ENCODE measurements around the gene RPRD1B. TPM values are rescaled to one million over a fixed set of nuclear protein-coding genes. Genes with fewer than 3 reads are reported as not detected.
"Not testable (repeated sequence)": the region's sequence is repeated elsewhere in the genome, so short reads cannot be mapped to it uniquely, and the experiment has no call there.

RPRD1B gene
- total RNA-seq, 1 donor from 2014 or later: 41.9 TPM

DNA sequence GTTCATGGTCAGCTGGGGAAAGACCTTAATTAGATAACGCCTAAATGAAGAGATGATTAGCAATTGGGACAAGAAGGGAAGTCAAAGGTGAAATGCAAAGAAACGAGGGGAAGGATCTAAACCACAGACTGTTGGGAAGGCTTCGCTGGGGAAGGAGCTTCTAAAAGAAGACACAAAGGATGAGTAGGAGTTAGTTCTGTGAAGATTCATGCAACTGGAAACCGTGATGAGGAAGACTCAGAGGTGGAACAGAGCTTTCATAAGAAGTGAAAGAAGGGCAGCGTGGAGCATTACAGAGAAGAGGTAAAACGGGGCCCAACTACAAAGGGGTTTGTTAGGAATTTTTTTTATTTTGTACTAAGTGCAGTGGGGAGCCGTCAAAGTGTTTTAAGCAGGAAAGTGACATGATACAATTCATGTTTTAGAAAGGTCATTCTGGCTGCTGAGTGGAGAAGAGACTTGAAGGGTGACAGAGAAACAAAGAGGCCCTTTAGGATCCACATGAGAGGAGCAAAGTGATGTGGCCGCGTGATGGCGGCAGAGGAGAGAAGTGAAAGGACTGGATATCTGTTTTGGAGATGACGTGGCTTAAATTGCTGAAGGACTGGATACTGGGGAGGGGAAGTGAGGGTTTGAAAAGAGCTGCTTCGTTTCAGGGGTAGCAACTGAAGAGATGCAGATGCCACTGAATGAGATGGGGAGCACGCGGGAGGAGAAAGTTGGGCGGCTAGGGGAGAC, 33.9 kb upstream of the RPRD1B start:
- no peak for DNase-seq (ENCODE audit: low spot score)
- no peak for ATAC-seq
- intact Hi-C loops (cut with DNase I): no loop called here

DNA sequence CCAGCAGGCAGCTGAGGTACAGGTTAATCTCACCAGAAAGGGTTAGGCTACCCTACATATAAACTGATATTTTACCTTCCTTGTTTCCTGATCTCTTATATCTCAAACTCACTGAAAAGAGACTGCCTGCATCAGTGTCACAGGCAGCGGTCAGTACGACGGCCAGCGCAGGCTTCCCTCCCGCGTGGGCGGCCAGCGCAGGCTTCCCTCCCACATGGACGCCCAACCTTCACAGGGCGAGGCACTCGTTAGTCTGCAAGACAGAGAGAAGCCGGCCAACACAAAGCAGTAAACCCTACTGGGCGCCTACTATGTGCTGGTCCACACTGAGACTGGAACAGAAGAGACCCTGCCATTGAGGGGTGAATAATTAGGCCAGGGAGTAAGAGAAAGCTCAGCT, 33.3 kb upstream of the RPRD1B start:
- DNase-seq (ENCODE audit: low spot score): no peak

DNA sequence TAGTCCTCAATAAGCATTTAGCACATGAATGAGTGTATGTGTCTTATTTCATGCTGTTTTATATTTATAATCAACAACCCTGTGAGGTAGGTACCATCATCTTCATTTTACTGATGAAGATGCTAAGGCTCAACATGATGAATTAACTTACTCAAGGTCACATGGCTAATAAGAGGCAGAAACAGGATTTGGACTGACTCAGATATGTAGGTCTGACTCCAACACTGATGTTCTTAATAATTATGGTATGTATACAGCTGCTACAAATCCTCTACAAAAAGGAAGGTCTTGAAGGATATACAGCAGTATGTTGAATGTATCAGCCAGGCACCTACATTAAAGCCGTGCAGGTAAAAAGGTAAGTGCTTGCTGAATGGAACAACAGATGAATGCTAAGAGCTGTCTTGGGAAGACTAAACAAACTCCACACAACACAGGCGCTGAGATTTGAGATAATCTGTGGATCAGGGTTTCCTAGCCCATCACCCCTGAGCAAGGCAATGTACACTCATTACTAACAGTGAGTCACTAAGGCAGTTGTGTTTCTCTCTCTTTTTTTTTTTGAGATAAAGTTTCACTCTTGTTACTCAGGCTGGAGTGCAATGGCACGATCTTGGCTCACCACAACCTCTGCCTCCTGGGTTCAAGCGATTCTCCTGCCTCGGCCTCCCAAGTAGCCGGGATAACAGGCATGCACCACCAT, 32.2 kb upstream of the RPRD1B start:
- intact Hi-C loops (cut with DNase I): no loop called here
- ATAC-seq: no peak
- no peak for DNase-seq (ENCODE audit: low spot score)

More for the DNA sequence above, 33.3 kb upstream of the RPRD1B start:
- intact Hi-C loops (cut with DNase I): no loop called here
- ATAC-seq: no peak

DNA sequence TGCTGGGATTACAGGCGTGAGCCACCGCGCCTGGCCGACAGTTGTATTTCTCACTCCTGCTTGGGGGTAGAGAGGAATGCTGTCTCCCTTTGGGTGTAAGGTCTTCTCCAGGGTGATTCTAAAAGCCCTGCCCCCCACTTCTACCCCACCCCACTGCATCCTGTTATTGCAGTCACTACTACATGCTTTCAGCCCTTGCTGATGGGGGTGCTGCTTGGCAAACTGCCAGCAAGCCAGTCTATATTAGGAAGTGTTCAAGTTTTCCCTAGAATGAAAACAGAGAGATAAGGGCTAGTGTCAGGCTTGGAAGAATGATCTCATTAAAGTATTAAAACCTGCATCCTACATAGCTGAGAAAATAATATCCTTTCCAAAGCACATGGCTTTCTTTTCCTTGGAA, 31.6 kb upstream of the RPRD1B start:
- ATAC-seq: no peak
- no peak for DNase-seq (ENCODE audit: low spot score)
- intact Hi-C loops (cut with DNase I): no loop called here

DNA sequence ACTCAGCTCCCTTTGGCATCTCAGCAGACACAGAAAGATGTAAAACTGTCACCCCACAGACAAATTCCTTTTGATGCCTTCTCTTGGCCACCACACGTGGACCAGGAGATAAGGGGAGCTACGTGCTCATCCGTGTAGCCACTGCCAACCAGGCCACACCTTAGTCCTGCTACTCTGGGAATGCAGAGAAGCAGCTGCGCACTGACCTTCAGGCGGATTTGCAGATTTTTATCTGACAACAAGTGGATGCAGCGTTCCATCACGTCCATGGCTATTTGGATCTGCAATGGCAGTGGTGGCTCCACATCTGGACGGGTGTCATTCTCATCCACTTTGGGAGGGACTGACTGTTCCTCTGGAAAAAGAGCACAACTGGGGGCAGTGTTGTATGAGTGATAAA, 31.1 kb upstream of the RPRD1B start:
- ATAC-seq: no peak
- intact Hi-C loops (cut with DNase I): no loop called here
- no peak for DNase-seq (ENCODE audit: low spot score)

DNA sequence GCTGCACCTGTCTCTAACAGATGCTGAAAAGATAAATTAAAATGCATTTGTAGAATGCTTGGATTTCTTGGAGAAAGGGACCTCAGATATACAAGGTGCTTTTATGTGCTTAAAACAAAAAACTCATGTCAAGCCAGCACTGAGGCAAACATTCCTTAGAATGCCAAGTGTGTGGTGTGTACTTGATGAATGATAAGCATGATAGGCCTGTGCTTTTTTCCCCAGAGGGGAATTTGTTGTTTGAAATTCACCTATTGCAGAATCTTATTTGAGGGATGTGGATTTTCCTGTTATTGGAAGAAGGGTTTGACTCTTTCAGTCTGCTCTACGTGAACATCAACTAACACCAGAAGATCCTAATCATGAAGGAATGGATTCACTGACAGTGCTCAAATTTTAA, 29.1 kb upstream of the RPRD1B start:
- DNase-seq (ENCODE audit: low spot score): no peak
- intact Hi-C loops (cut with DNase I): no loop called here
- no peak for ATAC-seq

DNA sequence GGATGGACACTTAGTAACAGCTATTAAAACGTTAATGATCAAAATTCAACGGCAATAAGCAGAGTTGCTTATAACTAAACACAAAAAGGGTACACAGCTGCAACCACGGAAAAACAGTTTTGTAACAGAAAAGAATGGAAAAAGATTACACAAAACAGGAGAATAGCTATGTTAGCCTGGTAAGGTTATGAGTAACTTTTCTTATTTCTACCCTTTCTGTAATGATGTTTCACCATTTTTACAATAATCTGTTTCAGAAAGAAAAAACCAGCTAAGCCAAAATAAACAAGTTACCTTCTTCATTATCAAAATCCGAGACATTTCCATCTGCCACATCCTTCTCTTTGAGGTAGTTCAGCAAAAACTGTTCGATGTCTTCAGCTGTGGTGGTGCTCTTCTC, 27.6 kb upstream of the RPRD1B start:
- intact Hi-C loops (cut with DNase I): no loop called here
- ATAC-seq (no peak), DNase-seq (ENCODE audit: low spot score) (no peak)

DNA sequence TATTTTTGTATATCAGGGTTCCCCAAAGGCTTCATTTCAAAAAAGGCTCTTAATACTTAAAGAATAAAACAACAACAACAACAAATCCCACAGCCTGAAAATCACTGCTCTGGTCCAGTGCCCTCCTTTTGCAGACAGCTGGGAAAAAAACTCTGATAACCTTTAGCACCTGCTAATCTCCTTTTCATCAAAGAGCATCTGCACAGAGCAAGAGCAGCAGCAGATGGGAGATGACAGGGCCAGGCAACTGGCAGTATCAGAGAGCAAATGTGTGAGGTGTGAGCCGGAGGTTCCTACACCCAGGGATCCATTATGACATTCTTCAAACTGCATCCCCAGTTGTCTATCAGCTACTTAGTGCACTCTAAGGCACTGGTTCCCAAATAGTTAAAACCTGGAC, 26.0 kb upstream of the RPRD1B start:
- intact Hi-C loops (cut with DNase I): no loop called here
- no peak for DNase-seq (ENCODE audit: low spot score)
- no peak for ATAC-seq

DNA sequence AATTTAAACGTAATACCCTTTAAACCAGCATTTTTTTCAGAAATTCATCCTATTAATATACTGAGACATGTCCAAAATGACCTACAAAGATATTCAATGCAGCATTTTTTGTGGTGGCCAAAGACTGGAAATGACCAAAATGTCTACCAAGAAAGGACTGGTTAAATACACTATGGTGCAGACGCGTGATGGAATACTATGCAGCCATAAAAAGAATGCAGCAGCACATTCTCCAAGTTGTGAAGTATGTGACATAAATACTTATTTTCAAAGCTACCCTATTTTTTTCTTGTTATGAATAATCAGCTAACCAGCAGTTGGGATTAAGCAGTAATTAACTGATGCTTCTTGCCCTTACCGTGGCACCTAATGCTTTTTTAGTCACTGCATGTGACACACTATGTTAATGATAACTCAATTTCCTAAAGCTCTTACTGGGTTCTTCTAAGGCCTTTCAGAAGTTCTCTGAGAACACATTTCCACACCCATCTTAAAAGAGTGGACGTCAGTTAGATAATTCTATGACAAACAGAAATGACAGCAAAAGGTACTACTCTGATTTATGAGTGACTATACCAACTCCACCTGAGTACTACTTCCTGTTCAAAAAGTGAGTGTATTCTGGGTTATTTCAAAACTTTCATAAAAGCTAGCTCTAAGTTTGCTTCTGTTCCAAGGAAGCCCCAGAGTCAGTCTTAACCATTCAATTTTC, 25.2 kb upstream of the RPRD1B start:
- no peak for ATAC-seq
- DNase-seq (ENCODE audit: low spot score): no peak
- intact Hi-C loops (cut with DNase I): no loop called here

DNA sequence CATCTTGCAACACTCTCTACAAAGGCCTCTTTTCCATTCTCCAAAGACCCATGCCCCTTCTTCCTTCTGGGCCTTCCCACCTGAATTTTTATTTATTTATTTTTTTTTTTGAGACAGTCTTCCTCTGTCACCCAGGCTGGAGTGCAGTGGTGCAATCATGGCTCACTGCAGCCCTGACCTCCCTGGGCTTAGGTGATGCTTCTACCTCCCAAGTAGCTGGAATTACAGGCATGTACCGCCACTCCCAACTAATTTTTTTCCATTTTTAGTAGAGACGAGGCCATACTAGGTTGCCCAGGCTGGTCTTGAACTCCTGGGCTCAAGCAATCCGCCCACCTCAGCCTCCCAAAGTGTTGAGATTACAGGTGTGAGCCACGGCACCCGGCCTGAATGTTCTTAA, 24.1 kb upstream of the RPRD1B start:
- DNase-seq (ENCODE audit: low spot score); ATAC-seq; intact Hi-C loops (cut with DNase I): not testable (repeated sequence)

DNA sequence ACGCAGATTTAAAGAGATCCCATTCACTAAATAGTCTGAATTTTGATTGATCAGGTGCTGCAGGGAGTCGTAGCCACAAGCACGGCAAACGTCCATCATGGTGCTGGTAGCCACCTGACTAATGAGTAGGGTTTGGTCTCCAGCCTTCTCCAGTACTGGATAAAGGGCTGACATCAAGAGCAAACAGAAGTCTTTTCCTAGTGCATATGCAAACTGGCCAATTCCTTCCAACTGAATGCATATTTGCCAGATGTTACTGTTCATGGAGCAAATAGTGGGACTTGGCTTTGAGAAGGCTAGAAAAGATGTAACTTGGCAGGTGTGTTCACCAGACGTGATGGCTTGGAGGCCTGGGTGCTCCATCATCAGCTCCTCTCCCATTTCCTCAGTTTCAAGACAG, 21.9 kb upstream of the RPRD1B start:
- ATAC-seq (no peak), DNase-seq (ENCODE audit: low spot score) (no peak)
- intact Hi-C loops (cut with DNase I): no loop called here

DNA sequence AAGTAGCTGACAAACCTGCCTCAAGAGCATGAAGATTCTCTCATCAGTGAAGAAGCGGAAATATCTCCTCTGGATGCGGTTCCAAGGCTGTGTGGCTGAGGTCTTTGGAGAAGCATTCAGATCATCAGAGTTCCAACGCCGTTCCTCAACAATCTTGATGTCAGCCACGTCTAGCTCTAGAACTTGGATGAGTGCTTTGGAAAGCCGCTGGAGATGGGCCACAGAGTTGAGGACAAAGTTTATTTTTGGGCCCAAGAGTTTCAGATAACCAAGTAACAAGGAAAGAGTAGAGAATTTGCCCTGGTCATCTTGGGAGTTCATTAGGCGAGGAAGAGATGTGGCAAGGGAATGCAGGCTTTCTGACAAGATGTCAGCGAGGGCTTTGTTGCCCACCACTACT, 21.2 kb upstream of the RPRD1B start:
- DNase-seq (ENCODE audit: low spot score): no peak
- intact Hi-C loops (cut with DNase I): no loop called here
- no peak for ATAC-seq

DNA sequence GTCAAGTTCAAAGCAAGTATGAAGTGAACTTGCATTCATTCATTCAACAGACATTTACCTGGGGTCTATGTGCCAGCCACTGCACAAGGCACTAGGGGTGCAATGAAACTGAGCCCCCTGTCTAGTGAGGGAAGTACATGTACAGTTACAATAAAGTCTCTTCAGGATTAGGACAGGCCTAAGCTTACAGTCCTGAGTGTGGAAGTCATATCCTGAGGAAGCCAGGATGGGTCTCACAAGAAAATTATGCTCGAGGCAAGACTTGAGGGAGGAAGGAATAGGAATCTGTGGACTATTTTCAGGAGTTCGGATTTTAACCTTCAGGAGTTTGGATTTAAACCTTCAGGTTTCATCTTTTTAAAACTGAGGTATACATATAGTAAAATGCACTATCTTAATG, 19.7 kb upstream of the RPRD1B start:
- ATAC-seq: no peak
- no peak for DNase-seq (ENCODE audit: low spot score)
- intact Hi-C loops (cut with DNase I): no loop called here

DNA sequence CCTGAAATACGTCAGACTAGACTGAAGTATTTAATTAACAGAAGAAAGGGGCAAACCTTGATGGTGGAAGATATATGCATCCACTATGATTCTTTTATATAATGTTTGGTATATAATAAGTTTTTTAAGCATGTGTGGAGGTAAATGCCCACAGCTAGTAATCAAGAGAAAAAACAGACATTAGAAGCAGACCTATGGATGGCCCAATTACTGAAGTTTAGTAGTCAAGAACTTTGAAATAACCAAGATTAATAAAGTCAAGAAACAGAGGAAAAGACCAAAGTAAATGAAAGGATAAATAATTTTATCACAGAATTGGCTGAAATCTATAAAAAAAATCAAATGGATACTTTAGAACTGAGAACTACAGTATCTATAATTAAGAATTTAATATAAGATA, 15.6 kb upstream of the RPRD1B start:
- no peak for ATAC-seq
- intact Hi-C loops (cut with DNase I): no loop called here
- DNase-seq (ENCODE audit: low spot score): no peak

DNA sequence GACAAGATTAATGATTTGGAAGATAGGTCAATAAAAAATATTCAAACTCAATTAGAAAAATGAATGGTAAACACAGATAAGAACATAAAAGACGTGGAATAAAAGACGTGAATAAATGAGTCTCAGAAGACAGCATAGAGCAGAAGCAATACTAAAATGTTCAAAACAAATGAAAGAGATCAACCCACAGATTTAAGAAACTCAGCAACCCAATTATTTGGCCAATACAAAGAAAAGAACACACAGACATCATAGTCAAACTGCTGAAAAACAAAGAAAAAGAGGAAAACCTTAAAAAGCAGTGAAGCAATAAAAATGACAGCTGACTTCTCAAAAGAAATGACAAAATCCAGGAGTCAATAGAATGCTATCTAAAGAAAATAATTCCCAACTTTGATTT, 15.2 kb upstream of the RPRD1B start:
- intact Hi-C loops (cut with DNase I): no loop called here
- ATAC-seq: no peak
- no peak for DNase-seq (ENCODE audit: low spot score)

DNA sequence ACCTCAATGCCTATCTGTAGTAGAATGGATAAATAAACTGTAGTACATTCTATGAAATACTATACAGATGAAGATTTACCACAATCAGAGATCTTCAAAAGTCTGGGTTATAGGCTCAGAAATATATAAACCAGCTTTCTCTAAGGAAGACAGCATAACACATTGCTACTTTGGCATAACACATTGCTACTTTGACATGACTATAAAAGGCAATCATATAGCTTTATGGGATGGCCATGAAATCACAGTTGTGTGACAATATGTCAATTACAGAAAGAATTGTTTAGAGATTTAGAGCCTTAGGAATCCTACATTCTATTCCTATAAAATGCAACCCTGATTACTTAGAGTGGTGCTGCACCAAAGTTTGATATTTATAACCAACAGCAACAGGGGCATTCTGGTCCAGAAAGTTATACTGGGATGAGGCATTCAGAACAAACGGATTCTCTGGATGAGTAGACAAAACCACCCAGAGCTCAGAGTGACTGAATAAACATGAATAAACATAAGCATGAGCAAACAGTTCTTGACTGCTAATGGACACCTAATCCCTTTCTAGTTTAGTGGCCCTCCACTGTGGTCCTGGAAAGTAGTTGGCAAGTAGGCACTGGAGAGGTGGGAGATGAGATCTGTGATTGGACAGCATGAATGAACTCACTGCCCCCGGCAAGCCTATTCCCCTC, 12.3 kb upstream of the RPRD1B start:
- DNase-seq (ENCODE audit: low spot score): no peak
- intact Hi-C loops (cut with DNase I): no loop called here
- no peak for ATAC-seq

DNA sequence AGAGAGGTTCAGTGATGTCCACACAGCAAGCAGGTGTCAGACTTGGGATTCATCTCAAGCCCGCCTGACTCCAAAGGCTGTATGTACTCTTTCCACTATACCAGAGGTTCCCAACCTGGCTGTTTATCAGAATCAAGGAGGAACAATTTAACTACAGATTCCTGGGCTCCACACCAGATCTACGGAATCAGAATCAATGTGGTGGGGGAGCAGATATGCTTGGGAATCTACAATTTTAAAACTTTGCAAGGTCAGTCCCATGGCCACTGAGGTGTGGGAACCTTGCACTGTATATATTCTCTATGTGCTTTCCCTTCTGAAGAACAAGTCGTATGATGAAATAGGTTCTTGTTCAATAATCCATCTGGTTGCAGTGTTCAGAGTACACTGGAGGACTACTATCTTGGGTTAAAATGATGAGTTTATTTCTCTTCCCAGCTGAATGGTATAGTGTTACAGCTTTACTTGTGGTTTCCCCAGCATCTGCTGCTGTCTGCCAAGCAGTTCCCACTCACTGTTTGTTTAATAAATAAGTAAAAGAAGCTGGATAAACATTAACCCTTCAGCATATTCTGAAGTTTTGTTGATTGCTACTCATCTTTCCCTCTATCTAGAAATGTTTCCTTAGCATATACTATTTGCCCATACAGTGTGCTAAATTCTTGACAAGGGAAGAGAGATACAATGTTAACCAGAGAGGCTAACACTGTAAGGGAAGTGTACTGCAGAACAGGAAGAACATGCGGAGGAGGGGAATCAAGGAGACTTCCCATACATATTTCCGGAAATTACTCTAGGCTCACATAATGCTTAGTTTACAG, 10.2 kb upstream of the RPRD1B start:
- intact Hi-C loops (cut with DNase I): no loop called here
- DNase-seq (ENCODE audit: low spot score) (no peak), ATAC-seq (no peak)

DNA sequence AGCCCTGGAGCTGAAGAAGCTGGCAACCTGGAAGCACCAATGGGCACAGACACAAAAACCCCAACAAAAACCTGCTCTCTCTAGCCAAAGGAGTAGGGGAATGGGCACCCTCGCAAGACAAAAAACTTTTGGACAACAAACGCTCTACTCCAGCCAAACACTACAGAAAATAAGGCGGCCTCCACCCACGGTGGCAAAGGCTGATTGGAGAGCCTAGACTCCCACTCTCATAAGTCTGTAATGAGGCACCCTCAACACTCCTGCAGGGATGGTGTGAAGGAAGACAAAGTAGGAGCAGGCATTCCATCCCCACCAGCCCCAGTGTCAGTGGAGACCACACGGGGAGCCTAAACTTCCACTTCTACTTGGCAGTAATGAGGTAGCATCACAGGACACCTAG, 9.1 kb upstream of the RPRD1B start:
- intact Hi-C loops (cut with DNase I): no loop called here
- DNase-seq (ENCODE audit: low spot score) (no peak), ATAC-seq (no peak)

DNA sequence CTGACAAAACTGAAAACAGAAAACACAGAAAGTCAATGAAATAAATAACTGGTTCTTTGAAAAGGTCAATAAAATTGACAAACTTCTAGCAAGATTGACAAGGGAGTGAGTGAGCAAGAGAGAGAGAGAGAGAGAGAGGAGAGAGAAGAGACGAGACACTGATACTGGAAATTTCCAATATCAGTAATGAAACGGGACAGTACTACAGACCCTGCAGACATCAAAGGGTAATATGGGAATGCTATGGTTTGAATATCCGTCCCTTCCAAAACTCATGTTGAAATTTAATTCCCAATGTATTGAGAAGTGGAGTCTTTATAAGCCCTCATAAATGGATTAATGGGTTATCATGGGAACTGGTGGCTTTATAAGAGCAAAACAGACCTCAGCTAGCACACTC, 4.1 kb upstream of the RPRD1B start:
- ATAC-seq (no peak), DNase-seq (ENCODE audit: low spot score) (no peak)
- intact Hi-C loops (cut with DNase I): no loop called here
